Prostate gland (tissue), 2 donors: ENCODE measurements around the gene SPRYD3. TPM values are rescaled to one million over a fixed set of nuclear protein-coding genes. Genes with fewer than 3 reads are reported as not detected.
A peak's percentile ranks its signal among the peaks of the same experiment; 100 is the strongest.

ENCODE experiments used
- DNase-seq: peaks from one replicate; pipeline ENCODE4 v3.0.0-alpha.2; 2019; ENCODE audit warnings: low spot score
- H3K27ac ChIP-seq, 2 donors: fragments of 200-600 bp; sonication (generic); 2 replicates each; pipeline ENCODE4 v1.5.1; 2017 to 2019
- H3K27me3 ChIP-seq: fragments of 200-600 bp; sonication (generic); replicated peaks from 2 replicates; pipeline ENCODE4 v1.5.1; 2019; ENCODE audit not compliant: insufficient read depth
- H3K36me3 ChIP-seq, 2 donors: fragments of 200-600 bp; sonication (generic); 1 replicate in 1 of 2; 2 replicates in 1 of 2; pipeline versions ENCODE4 v1.5.1 to v1.8.1; 2017 to 2019
- H3K4me1 ChIP-seq: fragments of 200-600 bp; sonication (generic); replicated peaks from 2 replicates; pipeline ENCODE4 v1.5.1; 2019
- H3K4me3 ChIP-seq, 2 donors: fragments of 200-600 bp; sonication (generic); 2 replicates each; pipeline ENCODE4 v1.5.1; 2017 to 2019
- H3K9me3 ChIP-seq: fragments of 200-600 bp; sonication (generic); 2 replicates; pipeline ENCODE4 v1.5.1; 2017
- POLR2A ChIP-seq: fragments of 450-650 bp; IDR thresholded peaks from one replicate; pipeline ENCODE4 v1.6.1; 2016; ENCODE audit warnings: antibody characterized with exemption, mild to moderate bottlenecking
- POLR2AphosphoS5 ChIP-seq: sonication (generic); formaldehyde crosslinking; IDR thresholded peaks from one replicate; pipeline ENCODE4 v1.6.1; 2017; ENCODE audit warnings: antibody characterized with exemption
- WGBS: methylation state at CpG from one replicate; pipeline ENCODE4 v1.1.5; 2018; 5-methylcytosine and 5-hydroxymethylcytosine counted together
- intact Hi-C: fragments of 100-400 bp; cut with DNase I; formaldehyde crosslinking; loops from one replicate; pipeline ENCODE4 v1.14.2; 2022
- total RNA-seq, 2 donors: library from RNA; depleted of rRNA; stranded (reverse); fragments of >200 nt; gene quantifications; one replicate each; pipeline ENCODE4 v1.1.0, GENCODE V29; 2016
- TF ChIP-seq, protein P1 (sequence below), 4 experiments: fragments of 200-600 bp in 2 of 4; fragments of 450-650 bp in 2 of 4; sonication (generic) in 2 of 4; IDR thresholded peaks; 1 replicate in 3 of 4; 2 replicates in 1 of 4; pipeline ENCODE4 v1.5.1; 2016 to 2019; ENCODE audit warnings: antibody characterized with exemption in 4 of 4, mild to moderate bottlenecking in 2 of 4, moderate library complexity in 2 of 4

Gene SPRYD3
- total RNA-seq, 2 donors from 2014 or later, result 38.7 to 54.4 TPM

- TF ChIP-seq, protein P1, sequence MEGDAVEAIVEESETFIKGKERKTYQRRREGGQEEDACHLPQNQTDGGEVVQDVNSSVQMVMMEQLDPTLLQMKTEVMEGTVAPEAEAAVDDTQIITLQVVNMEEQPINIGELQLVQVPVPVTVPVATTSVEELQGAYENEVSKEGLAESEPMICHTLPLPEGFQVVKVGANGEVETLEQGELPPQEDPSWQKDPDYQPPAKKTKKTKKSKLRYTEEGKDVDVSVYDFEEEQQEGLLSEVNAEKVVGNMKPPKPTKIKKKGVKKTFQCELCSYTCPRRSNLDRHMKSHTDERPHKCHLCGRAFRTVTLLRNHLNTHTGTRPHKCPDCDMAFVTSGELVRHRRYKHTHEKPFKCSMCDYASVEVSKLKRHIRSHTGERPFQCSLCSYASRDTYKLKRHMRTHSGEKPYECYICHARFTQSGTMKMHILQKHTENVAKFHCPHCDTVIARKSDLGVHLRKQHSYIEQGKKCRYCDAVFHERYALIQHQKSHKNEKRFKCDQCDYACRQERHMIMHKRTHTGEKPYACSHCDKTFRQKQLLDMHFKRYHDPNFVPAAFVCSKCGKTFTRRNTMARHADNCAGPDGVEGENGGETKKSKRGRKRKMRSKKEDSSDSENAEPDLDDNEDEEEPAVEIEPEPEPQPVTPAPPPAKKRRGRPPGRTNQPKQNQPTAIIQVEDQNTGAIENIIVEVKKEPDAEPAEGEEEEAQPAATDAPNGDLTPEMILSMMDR (IDR thresholded peaks at IDR 0.05), result peak in 2 of 4 experiments; percentile 39 to 45
- TF ChIP-seq POLR2AphosphoS5 (peak; percentile 80), POLR2A (no peak)
- intact Hi-C loops, result no loop called here
- 51% methylated on average over 4 of the region's 5 CpGs for WGBS
- peak; percentile 86 for DNase-seq
- Histone ChIP-seq H3K4me1 (peaks cover 12% of the 10 kb centered on the region), H3K9me3 (no peaks in the 10 kb centered on the region), H3K27ac (peak overlapping the region; percentile 66 to 68), H3K4me3 (no peak overlapping the region), H3K27me3 (no peaks in the 10 kb centered on the region), H3K36me3 (peaks cover 0 to 6% of the 10 kb centered on the region in 2 donors)
Measured at GRCh38 chr12:53061404-53062010, 17.7 kb downstream of the SPRYD3 start.

- TF ChIP-seq POLR2AphosphoS5, result no peak
- intact Hi-C loops, result no loop called here
- Histone ChIP-seq H3K4me1 (peaks cover 12% of the 10 kb centered on the region), H3K36me3 (peaks cover 0 to 6% of the 10 kb centered on the region in 2 donors), H3K9me3 (no peaks in the 10 kb centered on the region), H3K27ac (peak overlapping the region; percentile 66 to 68), H3K4me3 (no peak overlapping the region), H3K27me3 (no peaks in the 10 kb centered on the region)
- no peak for DNase-seq
- 48% methylated on average over 18 of the region's 18 CpGs for WGBS
Measured at GRCh38 chr12:53060721-53061276, 18.4 kb downstream of the SPRYD3 start.

DNA sequence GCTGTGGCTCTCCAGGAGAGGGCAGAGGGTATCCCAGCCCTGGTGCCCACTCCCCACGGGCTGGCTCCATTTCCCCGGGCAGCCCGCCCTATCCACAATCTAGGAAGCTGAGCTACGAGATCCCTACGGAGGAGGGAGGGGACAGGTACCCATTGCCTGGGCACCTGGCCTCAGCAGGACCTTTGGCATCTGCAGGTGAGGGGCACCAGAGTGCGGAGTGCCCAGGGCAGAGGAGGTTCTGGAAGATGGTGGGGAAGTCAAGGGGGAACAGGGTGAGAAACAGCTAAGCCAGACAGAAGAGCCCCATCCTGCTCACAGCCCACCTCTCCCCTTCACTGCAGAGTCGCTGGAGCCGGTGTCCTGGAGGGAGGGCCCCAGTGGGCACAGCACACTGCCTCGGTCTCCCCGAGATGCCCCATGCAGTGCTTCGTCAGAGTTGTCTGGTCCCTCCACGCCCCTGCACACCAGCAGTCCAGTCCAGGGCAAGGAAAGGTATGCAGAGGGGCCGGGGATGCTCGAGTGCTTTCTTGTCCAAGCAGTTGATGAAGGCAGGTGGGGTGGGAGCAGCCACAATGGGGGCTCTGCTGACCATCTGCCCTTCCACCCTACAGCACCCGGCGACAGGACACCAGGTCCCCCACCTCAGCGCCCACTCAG, 19.0 kb downstream of the SPRYD3 start:
- no peaks in the 10 kb centered on the region for H3K9me3 ChIP-seq
- H3K4me1 ChIP-seq, result peaks cover 12% of the 10 kb centered on the region
- H3K36me3 ChIP-seq, result peaks cover 0 to under 1% of the 10 kb centered on the region in 2 donors
- H3K4me3 ChIP-seq, result no peak overlapping the region
- TF ChIP-seq POLR2A, result no peak
- 87% methylated on average over 14 of the region's 17 CpGs for WGBS
- peak overlapping the region; percentile 66 to 68 for H3K27ac ChIP-seq
- H3K27me3 ChIP-seq, result no peaks in the 10 kb centered on the region
- no peak for DNase-seq
- intact Hi-C loops, result no loop called here

- intact Hi-C loops, result loop anchor here (10.0 kb wide), 1 partner anchor 445 kb away; the partner anchor contains the start of genes NPFF and TARBP2
- no peak overlapping the region for H3K4me3 ChIP-seq
- peaks cover 12% of the 10 kb centered on the region for H3K4me1 ChIP-seq
- H3K36me3 ChIP-seq, result no peaks in the 10 kb centered on the region
- H3K27ac ChIP-seq, result no peak overlapping the region
- no peaks in the 10 kb centered on the region for H3K9me3 ChIP-seq
- no peaks in the 10 kb centered on the region for H3K27me3 ChIP-seq
- WGBS, result 97% methylated on average over 17 of the region's 24 CpGs
- no peak for DNase-seq
- TF ChIP-seq, protein P1 (IDR thresholded peaks at IDR 0.05), result no peak
- TF ChIP-seq POLR2AphosphoS5 (no peak), POLR2A (no peak)
Measured at GRCh38 chr12:53059434-53060063, 19.6 kb downstream of the SPRYD3 start.

GRCh38 chr12:53058674-53059433, 20.3 kb downstream of the SPRYD3 start:
- 80% methylated on average over 29 of the region's 35 CpGs for WGBS
- Histone ChIP-seq H3K9me3 (no peaks in the 10 kb centered on the region), H3K4me1 (peaks cover 14% of the 10 kb centered on the region), H3K4me3 (no peak overlapping the region), H3K27me3 (no peaks in the 10 kb centered on the region), H3K36me3 (no peaks in the 10 kb centered on the region), H3K27ac (no peak overlapping the region)
- TF ChIP-seq, protein P1 (IDR thresholded peaks at IDR 0.05), result no peak
- no peak for DNase-seq
- intact Hi-C loops, result loop anchor here (10.0 kb wide), 1 partner anchor 446 kb away; the partner anchor contains the start of genes NPFF and TARBP2
